ENCODE data around the gene CDC42SE2.
A peak's percentile ranks its signal among the peaks of the same experiment; 100 is the strongest.
"Not testable (repeated sequence)": the region's sequence is repeated elsewhere in the genome, so short reads cannot be mapped to it uniquely, and the experiment has no call there.

Gene CDC42SE2

DNA sequence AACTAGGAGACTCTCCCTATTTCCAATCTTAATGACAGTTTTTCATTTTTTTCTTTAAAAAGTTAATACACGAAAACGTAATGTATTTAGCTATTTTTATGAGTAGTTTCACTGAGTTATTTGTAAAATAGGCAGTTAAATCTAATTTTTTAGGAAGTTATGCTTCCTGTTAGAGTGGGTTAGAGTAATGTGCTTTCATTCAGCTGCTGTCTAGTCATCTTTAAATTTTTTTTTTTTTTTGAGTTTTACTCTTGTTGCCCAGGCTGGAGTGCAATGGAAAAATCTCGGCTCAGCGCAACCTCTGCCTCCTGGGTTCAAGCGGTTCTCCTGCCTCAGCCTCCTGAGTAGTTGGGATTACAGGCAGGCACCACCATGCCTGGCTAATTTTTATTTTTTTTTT is 34.0 kb downstream of the CDC42SE2 start:
- TF ChIP-seq, protein P1, sequence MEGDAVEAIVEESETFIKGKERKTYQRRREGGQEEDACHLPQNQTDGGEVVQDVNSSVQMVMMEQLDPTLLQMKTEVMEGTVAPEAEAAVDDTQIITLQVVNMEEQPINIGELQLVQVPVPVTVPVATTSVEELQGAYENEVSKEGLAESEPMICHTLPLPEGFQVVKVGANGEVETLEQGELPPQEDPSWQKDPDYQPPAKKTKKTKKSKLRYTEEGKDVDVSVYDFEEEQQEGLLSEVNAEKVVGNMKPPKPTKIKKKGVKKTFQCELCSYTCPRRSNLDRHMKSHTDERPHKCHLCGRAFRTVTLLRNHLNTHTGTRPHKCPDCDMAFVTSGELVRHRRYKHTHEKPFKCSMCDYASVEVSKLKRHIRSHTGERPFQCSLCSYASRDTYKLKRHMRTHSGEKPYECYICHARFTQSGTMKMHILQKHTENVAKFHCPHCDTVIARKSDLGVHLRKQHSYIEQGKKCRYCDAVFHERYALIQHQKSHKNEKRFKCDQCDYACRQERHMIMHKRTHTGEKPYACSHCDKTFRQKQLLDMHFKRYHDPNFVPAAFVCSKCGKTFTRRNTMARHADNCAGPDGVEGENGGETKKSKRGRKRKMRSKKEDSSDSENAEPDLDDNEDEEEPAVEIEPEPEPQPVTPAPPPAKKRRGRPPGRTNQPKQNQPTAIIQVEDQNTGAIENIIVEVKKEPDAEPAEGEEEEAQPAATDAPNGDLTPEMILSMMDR (conservative IDR thresholded peaks at IDR 0.05; ENCODE audit: low read depth, low read length) = no peak
- DNase-seq (ENCODE audit: low read depth) = no peak
- no peak overlapping the region for H3K4me3 ChIP-seq (ENCODE audit: low read depth, low read length)

DNA sequence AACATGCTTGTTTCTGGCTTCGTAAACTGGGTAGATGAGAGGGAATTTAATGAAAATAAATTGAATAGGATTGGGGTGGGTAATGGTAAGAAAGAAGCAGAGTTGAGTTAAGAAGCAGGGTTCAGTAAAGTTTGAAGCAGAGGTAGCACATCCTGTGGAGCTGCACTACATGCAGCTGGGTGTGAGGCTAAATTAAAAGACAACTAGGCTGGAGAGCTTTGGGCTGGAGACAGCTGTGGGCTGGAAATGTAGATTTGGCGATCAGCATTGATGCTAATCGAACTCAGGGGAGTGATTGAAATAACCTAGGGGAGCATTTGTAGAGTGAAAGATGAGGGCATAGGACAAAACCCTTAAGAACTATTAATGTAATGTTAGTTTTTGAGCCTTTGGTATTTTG is 35.6 kb downstream of the CDC42SE2 start:
- no peak overlapping the region for H3K4me3 ChIP-seq (ENCODE audit: low read depth, low read length)
- no peak for DNase-seq (ENCODE audit: low read depth)
- TF ChIP-seq, protein P1 (conservative IDR thresholded peaks at IDR 0.05; ENCODE audit: low read depth, low read length) = no peak

DNA sequence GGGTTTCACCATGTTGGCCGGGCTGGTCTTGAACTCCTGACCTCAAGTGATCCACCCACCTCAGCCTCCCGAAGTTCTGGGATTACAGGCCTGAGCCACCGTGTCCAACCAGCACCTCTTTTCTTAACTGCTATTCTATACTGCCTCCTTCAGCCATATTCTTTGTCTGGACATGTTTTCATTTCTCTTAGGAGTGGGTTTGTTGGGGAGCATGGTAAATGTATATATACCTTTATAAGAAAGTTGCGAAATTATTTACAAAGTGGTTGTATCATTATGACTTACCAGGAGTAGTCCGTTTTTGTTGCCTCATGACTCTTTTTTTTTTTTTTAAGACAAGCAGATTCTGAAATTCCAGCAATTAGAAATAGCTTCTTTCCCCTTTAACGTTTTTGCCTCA is 38.7 kb downstream of the CDC42SE2 start:
- no peak for DNase-seq (ENCODE audit: low read depth)
- TF ChIP-seq, protein P1 (conservative IDR thresholded peaks at IDR 0.05; ENCODE audit: low read depth, low read length) = no peak

DNA sequence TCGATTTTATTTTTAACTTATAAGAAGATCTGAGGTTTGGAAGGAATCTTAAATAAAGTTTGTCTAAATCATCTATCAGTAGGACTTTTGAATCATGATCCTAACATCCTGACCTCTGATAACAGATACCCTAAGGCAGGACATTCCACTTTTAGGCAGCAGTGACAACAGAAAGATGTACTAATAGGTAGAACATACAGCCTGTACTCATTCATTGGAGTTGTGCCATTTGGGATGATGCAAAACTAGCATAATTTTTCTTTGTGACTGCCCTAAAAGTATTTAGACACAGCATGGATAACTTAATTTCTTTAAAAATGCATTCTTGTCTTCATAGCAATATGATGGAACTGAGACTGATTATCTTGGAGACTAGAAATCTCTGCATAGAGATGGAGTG is 39.7 kb downstream of the CDC42SE2 start:
- no peak overlapping the region for H3K4me3 ChIP-seq (ENCODE audit: low read depth, low read length)
- peak; percentile 79 for DNase-seq (ENCODE audit: low read depth)
- TF ChIP-seq, protein P1 (conservative IDR thresholded peaks at IDR 0.05; ENCODE audit: low read depth, low read length) = no peak

More for the DNA sequence above, 38.7 kb downstream of the CDC42SE2 start:
- H3K4me3 ChIP-seq (ENCODE audit: low read depth, low read length) = no peak overlapping the region

DNA sequence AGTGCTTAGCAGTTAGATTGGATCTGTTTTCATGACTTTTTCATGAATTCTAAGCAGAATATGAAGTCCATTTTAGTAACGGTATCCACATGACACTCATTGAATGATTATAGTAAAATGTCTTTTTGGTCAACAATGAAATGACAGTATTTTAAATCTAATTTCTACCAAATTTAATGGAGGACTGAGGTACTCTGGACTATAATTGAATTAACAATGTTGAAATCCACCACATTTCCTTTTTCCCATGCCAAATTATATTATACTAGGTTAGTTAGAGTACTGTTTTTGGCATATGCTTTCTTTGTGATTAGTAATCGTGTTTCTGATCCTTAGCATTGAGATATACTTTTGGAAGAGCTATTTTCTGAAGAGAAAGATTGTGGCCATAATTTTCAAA is 40.6 kb downstream of the CDC42SE2 start:
- DNase-seq (ENCODE audit: low read depth) = no peak
- no peak overlapping the region for H3K4me3 ChIP-seq (ENCODE audit: low read depth, low read length)
- TF ChIP-seq, protein P1 (conservative IDR thresholded peaks at IDR 0.05; ENCODE audit: low read depth, low read length) = no peak

DNA sequence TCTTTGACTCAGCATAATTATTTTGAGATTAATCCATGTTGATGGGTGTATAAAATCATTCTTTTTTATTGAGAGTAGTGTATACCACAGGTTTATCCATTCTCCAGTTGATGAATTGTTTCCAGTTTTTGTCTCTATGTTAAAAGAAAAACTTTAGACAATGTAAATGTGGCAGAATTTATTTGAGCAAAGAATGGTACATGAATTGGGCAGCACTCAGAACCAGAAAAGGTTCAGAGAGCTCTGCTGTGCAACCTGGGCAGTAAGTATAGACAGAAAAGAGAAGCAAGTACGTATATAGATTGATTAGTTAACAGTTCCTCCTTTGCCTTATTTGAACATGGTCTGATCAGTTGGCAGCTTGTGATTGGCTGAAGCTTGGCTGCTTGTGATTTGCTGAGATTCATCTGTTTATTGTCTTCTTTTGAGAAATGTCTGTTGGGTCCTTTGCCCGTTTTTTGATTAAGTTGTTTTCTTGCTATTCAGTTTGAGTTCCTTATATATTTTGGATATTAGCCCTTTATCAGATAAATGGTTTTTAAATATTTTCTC is 41.4 kb downstream of the CDC42SE2 start:
- H3K4me3 ChIP-seq (ENCODE audit: low read depth, low read length) = no peak overlapping the region
- TF ChIP-seq, protein P1 (conservative IDR thresholded peaks at IDR 0.05; ENCODE audit: low read depth, low read length) = no peak
- DNase-seq (ENCODE audit: low read depth) = no peak

DNA sequence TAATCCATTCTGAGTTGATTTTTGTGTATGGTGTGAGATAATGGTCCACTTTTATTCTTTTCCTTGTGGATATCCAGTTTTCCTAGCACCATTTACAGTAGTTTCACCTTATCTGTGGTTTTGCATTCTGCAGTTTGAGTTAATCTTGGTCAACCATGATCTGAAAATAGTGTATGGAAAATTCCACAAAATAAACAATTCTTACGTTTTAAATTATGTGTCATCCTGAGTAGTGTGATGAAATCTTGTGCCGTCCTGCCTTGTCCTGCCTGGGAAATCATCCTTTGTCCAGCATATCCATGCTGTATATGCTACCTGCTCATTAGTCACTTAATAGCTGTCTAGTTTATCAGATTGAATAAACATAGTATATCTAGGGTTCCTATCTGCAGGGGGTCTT is 42.1 kb downstream of the CDC42SE2 start:
- peak; percentile 67 for DNase-seq (ENCODE audit: low read depth)
- H3K4me3 ChIP-seq (ENCODE audit: low read depth, low read length) = no peak overlapping the region
- TF ChIP-seq, protein P1 (conservative IDR thresholded peaks at IDR 0.05; ENCODE audit: low read depth, low read length) = no peak

DNA sequence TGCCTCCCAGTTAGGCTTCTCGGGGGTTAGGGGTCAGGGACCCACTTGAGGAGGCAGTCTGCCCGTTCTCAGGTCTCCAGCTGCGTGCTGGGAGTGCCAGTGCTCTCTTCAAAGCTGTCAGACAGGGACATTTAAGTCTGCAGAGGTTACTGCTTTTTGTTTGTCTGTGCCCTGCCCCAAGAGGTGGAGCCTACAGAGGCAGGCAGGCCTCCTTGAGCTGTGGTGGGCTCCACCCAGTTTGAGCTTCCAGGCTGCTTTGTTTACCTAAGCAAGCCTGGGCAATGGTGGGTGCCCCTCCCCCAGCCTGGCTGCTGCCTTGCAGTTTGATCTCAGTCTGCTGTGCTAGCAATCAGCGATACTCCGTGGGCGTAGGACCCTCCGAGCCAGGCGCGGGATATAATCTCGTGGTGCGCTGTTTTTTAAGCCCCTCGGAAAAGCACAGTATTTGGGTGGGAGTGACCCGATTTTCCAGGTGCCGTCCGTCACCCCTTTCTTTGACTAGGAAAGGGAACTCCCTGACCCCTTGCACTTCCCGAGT is 48.5 kb downstream of the CDC42SE2 start:
- not testable (repeated sequence) for H3K4me3 ChIP-seq (ENCODE audit: low read depth, low read length); DNase-seq (ENCODE audit: low read depth)

All from choroid plexus epithelial cell (primary cell).